ENCODE measurements around the gene KCNJ16.

GRCh38 chr17:70059071-70059470 is 16.0 kb upstream of the KCNJ16 start:
- TF ChIP-seq CTCF (conservative IDR thresholded peaks at IDR 0.05 in 1 of 2, IDR thresholded peaks at IDR 0.05 in 1 of 2; ENCODE audit: low read depth in 1 of 2, low read length in 2 of 2), result no peak
- TF ChIP-seq EZH2 (IDR thresholded peaks at IDR 0.05; ENCODE audit: low read length, missing control alignments), result no peak
